ENCODE data around the gene PPM1E. TPM values are rescaled to one million over a fixed set of nuclear protein-coding genes. Genes with fewer than 3 reads are reported as not detected.

Gene PPM1E
- under 1 TPM; 0.67 to 0.69 TPM for total RNA-seq

GRCh38 chr17:58755577-58756245, at the start of gene PPM1E:
Gene PPM1E (plus strand): TSS chr17:58755854.

Small RNA genes within 50 kb of the gene (small RNA-seq; reads per million reads assigned to genes)
- gene AC025521.1 (0 to 0.12 reads per million in 2 donors), gene RF00017 (0 reads per million in 2 donors), gene RNU6-518P (0 reads per million in 2 donors)

Other genes with a start within 250 kb of the PPM1E start
- gene MTMR4, start 241.2 kb upstream of the PPM1E start, total RNA-seq = 10 to 100 TPM; 56.4 to 69.9 TPM
- under 1 TPM; 0.33 to 0.69 TPM for gene TEX14, start 63.8 kb upstream of the PPM1E start, total RNA-seq
- gene RAD51C, start 63.3 kb upstream of the PPM1E start, total RNA-seq = 10 to 100 TPM; 21.3 to 35.6 TPM

Measured in melanocyte of skin (primary cell).